OCI-M2 (cell line): ENCODE measurements around the gene RASGEF1C.
"Not testable (repeated sequence)": the region's sequence is repeated elsewhere in the genome, so short reads cannot be mapped to it uniquely, and the experiment has no call there.

ENCODE experiments used
- DNase-seq: peaks from one replicate; lab custom pipeline; 2025; ENCODE audit not compliant: unreplicated experiment; lab: John Stamatoyannopoulos, UW

The RASGEF1C gene

GRCh38 chr5:180211761-180212035, 2.7 kb upstream of the RASGEF1C start:
- no peak for DNase-seq

- DNase-seq: no peak
These were observed 2.1 kb upstream of the RASGEF1C start for GRCh38 chr5:180210961-180211760.

GRCh38 chr5:180210077-180210476, 1.1 kb upstream of the RASGEF1C start:
- DNase-seq: not testable (repeated sequence)

GRCh38 chr5:180208435-180209081, 453 bp downstream of the RASGEF1C start:
- DNase-seq: no peak

GRCh38 chr5:180208038-180208434, 975 bp downstream of the RASGEF1C start:
- no peak for DNase-seq

GRCh38 chr5:180207593-180207992, 1.4 kb downstream of the RASGEF1C start:
- DNase-seq: no peak

GRCh38 chr5:180206993-180207392, 2.0 kb downstream of the RASGEF1C start:
- DNase-seq: no peak

GRCh38 chr5:180205916-180206315, 3.1 kb downstream of the RASGEF1C start:
- no peak for DNase-seq

GRCh38 chr5:180204276-180204819, 4.7 kb downstream of the RASGEF1C start:
- DNase-seq: no peak

GRCh38 chr5:180202939-180203573, 6.0 kb downstream of the RASGEF1C start:
- no peak for DNase-seq

GRCh38 chr5:180201051-180201987, 7.7 kb downstream of the RASGEF1C start:
- no peak for DNase-seq

- no peak for DNase-seq
These were observed 9.6 kb downstream of the RASGEF1C start for GRCh38 chr5:180199390-180199789.

- no peak for DNase-seq
These were observed 10.8 kb downstream of the RASGEF1C start for GRCh38 chr5:180198208-180198607.

GRCh38 chr5:180197016-180197702, 11.9 kb downstream of the RASGEF1C start:
- DNase-seq: no peak

- DNase-seq: no peak
These were observed 14.3 kb downstream of the RASGEF1C start for GRCh38 chr5:180194410-180195345.

- DNase-seq: no peak
These were observed 15.1 kb downstream of the RASGEF1C start for GRCh38 chr5:180193749-180194375.

- no peak for DNase-seq
These were observed 17.3 kb downstream of the RASGEF1C start for GRCh38 chr5:180191716-180192115.

- no peak for DNase-seq
These were observed 21.2 kb downstream of the RASGEF1C start for GRCh38 chr5:180187767-180188166.

- DNase-seq: no peak
These were observed 28.2 kb downstream of the RASGEF1C start for GRCh38 chr5:180180846-180181245.
